ENCODE measurements around the gene CCDC85C.
A peak's percentile ranks its signal among the peaks of the same experiment; 100 is the strongest.

CCDC85C gene

DNA sequence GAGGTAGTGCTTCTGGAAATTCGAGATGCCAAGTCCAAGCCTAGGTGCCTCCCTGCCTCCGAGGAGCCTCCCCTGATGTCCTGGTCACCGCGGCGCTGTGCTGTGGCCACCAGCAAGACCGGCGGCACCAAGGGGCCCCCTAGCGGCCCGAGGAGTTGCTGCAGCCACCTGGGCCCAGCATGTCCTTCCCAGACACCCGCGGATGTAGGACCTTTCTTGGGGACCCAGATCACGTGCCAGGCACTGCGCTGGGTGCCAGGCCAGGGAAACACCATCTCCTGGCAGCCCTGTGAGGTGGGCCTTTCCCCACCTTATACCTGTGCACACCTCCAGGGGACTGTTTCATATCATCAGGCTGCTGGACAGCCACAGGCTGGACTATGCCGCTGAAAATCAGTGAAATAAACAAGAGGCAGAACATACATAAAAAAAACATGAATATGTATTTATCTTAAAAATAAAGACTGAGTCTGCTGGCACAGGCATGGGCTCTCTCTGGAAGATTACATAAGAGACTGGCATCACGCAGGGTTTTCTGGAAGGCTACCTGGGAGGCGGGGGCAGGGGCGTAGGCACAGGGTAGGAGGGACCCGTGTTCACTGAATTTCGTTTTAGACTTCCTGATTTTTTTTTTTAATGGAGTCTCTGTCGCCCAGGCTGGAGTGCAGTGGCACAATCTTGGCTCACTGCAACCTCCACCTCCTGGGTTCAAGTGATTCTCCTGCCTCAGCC lies 25.0 kb upstream of the CCDC85C start:
- peak; percentile 14 for DNase-seq

GRCh38 chr14:99627510-99628381 lies 23.7 kb upstream of the CCDC85C start:
- no peak for DNase-seq

GRCh38 chr14:99627100-99627499 lies 23.1 kb upstream of the CCDC85C start:
- no peak for DNase-seq

GRCh38 chr14:99626041-99626648 lies 22.1 kb upstream of the CCDC85C start:
- DNase-seq, result no peak

DNA sequence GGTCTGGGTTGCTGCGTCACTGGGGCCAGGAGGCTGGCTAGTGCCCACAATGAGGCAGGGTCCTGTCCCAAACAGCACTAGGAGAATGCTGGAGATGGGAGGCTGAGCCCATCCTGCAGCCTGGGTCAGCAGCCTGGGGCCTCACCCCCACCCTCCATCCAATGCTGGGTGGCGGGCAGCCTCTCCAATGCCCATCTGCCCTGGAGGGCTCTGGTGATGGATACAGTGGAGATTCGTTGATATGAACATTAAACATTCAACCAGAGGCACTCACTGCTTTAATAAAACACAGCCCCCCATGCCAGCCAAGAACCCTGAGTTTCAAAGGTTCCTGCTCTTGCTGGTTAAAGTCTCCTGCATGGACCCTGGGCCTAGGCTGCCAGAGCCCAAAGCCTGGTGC lies 21.5 kb upstream of the CCDC85C start:
- DNase-seq, result no peak

GRCh38 chr14:99624971-99625370 lies 21.0 kb upstream of the CCDC85C start:
- no peak for DNase-seq

DNA sequence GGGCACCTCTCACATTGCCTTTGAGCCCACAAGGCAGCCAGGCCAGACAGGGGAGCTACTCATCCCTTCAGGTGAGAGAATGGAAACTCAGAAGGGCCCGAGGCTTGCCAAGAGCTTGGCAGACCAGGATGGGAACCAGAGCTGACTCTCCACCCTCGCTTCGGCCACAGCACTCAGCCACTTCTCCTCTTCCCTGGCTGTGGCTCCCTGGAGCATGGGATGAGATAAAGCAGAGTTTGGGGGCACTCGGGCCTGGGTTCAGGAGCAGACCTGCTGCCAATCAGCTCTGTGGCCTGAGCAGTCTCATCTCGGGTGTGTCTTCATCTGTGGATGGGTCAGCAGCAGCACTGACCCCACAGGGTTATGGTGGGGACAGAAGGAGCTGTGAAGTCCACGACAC lies 20.0 kb upstream of the CCDC85C start:
- no peak for DNase-seq

GRCh38 chr14:99621948-99622347 lies 17.9 kb upstream of the CCDC85C start:
- DNase-seq, result no peak

GRCh38 chr14:99619835-99620834 lies 16.1 kb upstream of the CCDC85C start:
- no peak for DNase-seq

GRCh38 chr14:99616832-99617800 lies 13.1 kb upstream of the CCDC85C start:
- DNase-seq, result no peak

GRCh38 chr14:99615497-99616157 lies 11.6 kb upstream of the CCDC85C start:
- no peak for DNase-seq

- no peak for DNase-seq
Measured at GRCh38 chr14:99612738-99613330, 8.8 kb upstream of the CCDC85C start.

DNA sequence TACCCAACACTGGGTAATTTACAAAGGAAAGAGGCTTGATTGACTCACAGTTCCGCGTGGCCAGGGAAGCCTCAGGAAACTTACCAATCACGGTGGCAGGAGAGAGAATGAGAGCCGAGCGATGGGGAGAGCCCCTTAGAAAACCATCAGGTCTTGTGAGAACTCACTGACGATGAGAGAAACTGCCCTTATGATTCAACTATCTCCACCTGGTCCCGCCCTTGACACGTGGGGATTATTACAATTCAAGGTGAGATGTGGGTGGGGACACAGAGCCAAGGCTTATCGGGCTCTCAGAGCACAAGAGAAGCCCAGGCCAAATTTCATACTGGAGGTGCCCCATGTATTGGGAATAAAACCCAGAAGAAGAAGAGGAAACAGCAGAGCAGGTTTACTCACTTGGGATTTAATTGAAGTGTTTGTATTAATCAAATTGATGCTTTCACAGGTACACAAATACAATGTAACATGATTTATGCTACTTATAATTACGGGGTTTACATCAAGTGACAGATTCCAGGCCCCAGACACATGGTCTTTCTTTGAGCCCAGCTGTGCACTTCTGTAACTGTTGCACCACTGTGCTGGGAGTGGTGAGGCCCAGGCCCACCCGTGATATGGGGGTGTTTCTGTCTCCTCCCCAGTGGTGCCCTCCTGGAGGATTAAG lies 8.2 kb upstream of the CCDC85C start:
- DNase-seq, result peak; percentile 11

DNA sequence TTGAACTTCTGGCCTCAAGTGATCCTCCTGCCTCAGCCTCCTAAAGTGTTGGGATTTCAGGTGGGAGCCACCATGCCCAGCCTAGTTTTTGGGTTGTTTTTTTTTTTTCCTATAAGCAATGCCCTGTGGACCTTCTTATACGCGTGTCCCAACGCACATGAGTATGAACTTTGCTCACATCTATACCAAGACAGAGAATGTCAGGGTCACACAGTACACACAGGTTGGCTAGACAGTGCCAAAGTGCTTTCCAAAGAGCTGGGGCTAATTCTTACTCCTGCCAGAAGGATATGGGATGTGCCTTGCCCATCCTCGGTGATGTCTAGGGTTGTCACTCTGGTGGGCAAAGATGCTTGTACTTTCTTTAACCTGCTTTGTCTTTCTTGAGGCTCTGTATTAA lies 7.6 kb upstream of the CCDC85C start:
- DNase-seq, result no peak

DNA sequence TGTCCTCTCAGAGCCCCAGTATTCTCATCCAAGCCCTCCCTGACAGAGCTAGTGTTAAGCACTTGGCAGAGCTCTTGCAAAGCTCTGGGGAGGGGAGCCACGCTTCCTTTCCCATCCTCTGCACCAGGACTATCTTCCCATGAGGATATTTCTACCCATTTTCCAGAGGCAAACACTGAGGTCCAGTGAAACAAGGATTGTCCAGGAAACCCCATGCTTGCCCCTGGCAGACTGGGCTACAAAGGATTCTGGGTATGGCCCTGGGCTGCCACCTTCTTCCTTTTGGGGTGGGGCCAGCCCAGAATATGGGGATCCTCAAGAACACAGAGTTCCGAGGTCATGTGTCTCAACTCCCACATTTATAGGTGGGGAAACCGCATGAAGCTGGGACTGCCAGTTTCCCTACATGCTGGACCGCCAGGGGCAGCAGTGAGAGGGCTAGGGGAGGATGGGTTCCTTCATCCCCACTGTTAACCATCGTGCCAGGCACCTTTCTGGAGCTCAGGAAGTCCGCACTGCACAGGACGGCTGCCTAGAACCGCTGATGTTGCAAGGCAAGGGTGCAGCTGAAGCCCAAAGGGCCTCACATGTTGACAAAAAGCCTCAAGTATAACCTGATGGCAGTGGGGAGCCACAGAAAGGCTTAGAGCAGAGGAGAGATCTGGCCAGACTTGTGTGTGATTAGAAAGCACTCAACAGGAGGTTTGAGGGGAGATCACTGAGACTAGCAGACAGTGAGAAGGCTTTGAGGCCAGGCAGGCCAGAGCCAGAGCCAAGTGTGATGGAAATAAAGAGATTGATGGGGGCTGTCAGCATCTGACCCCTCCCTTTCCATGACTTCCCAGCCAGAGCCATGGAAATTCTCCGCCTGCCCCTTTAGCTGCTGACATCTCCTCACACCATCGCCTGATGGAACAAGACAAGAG lies 5.5 kb upstream of the CCDC85C start:
- no peak for DNase-seq

GRCh38 chr14:99608591-99608990 lies 4.6 kb upstream of the CCDC85C start:
- DNase-seq, result no peak

- no peak for DNase-seq
Measured at GRCh38 chr14:99606359-99606758, 2.4 kb upstream of the CCDC85C start.

DNA sequence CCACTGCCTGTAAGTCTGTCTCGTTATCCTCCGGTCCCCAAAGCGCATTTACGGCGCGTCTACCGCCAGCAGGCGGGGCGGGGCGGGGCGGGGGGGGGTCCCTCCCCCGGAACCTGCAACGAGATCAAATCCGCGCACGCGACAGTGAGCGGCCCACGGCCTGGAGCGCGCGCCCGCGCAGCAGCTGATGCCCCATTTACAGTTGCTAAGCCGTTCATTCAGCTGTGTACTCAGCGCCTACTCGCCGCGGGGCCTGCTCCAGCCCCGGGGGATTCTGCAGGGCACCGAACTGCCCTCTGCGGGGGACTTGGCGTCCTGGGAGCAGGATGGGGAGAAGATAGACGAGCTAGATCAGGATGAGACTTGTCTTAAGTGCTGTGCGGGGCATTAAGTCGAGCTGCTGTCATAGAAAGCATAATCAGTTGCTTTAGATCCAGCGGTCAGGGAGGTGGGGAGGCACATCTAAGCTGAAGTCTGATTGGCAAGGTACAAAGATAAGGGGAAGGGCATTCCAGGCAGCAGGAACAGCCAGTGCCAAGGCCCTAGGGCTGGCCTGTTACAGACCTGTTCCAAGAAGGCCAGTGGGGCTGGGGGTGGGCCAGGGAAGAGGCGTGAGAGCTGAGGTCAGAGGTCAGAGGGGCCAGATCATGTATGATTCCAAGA lies 1.4 kb upstream of the CCDC85C start:
- peak; percentile 34 for DNase-seq
